ENCODE measurements around the gene ADCY10. TPM values are rescaled to one million over a fixed set of nuclear protein-coding genes. Genes with fewer than 3 reads are reported as not detected.

The ADCY10 gene
- total RNA-seq, 3 donors from 2014 or later (not counting 1 experiment from before 2014, with no cell fraction given) = 0.42 to 1.00 TPM; not detected in 1

DNA sequence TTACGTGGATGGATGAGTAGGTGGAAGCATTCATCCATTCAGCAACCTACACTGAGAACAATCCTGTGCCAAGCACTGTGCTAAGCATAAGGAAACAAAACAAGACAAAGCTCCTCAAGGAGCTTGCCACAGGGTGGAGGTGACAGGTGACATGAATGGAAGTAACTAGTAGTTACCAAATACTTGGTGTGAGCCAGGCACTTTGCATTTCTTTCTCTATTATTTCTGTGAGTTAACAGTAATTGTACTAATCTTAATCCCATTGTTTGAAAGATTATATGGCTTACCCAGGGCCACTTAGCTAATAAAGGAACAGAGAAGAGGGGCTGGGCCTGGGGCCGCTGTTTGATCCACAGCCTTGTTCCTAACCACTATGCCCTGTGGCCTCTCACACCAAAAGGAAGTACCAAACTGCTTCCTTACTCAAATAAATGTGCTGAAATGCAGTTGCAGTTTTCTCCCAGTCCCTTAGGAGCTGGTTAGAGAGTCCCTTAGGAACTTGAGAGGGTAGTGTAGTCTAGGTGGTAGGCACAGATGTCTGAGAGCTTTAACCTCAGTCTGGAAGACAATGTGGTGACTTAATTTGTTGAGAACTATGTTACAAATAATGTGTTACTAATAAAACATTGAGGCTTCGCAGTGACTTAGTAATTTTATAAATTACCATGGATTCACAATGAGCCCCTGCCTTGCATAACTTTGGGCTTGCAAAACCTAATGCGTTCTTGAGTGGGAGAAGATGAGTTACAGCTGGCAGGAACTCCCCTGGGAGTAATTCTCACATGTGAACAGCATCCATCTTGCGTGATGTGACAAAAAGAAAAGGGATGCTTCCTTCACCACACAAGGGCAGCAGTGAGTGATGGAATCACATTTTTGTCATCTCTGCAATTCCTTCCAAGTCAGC, 122.4 kb downstream of the ADCY10 start:
- no peaks in the 10 kb centered on the region for H3K27me3 Mint-ChIP-seq (ENCODE audit: low read depth in 2 of 2)
- ATAC-seq = no peak
- no peaks in the 10 kb centered on the region for H3K36me3 ChIP-seq (ENCODE audit: control insufficient read depth, insufficient read depth, low read length)
- no peaks in the 10 kb centered on the region for H3K9me3 ChIP-seq (ENCODE audit: control insufficient read depth, insufficient read depth, low read length)
- H3K9me3 Mint-ChIP-seq = no peaks in the 10 kb centered on the region
- H3K36me3 Mint-ChIP-seq = no peaks in the 10 kb centered on the region
- no peaks in the 10 kb centered on the region for H3K4me1 Mint-ChIP-seq
- TF ChIP-seq, protein P1, sequence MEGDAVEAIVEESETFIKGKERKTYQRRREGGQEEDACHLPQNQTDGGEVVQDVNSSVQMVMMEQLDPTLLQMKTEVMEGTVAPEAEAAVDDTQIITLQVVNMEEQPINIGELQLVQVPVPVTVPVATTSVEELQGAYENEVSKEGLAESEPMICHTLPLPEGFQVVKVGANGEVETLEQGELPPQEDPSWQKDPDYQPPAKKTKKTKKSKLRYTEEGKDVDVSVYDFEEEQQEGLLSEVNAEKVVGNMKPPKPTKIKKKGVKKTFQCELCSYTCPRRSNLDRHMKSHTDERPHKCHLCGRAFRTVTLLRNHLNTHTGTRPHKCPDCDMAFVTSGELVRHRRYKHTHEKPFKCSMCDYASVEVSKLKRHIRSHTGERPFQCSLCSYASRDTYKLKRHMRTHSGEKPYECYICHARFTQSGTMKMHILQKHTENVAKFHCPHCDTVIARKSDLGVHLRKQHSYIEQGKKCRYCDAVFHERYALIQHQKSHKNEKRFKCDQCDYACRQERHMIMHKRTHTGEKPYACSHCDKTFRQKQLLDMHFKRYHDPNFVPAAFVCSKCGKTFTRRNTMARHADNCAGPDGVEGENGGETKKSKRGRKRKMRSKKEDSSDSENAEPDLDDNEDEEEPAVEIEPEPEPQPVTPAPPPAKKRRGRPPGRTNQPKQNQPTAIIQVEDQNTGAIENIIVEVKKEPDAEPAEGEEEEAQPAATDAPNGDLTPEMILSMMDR (IDR thresholded peaks at IDR 0.05) = no peak
- no peak overlapping the region for H3K27ac Mint-ChIP-seq
- DNase-seq = no peak
- no peak overlapping the region for H3K27ac ChIP-seq (ENCODE audit: low read length)
- WGBS (ENCODE audit: insufficient coverage) = 82% methylated on average over 3 of the region's 5 CpGs
- H3K27me3 ChIP-seq (ENCODE audit: control insufficient read depth, insufficient read depth, low read length) = no peaks in the 10 kb centered on the region
- no peak overlapping the region for H3K4me3 Mint-ChIP-seq
- no peak overlapping the region for H3K4me3 ChIP-seq (ENCODE audit: low read length)
- intact Hi-C loops (cut with micrococcal nuclease) = no loop called here
- H3K4me1 ChIP-seq (ENCODE audit: control insufficient read depth, insufficient read depth, low read length) = no peaks in the 10 kb centered on the region

DNA sequence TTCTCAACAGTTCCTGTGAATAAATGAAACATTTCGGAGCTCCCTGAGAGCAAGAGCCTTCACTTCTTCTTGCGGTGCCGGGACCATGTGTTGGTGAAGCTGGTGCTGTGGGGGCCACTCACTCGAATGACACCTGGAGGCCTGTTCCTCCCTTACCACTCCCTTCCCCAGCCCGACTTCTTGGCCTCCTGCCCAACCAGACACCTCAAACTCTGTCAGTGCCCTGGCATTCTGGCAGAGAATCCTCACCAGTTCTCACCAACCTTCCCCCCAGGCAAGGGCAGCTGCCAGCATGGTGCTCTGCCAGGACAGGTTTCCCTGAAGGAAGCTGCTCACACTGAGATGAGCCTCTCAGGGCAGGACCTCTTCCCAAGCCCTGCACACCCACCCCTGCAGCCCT, 123.8 kb downstream of the ADCY10 start:
- Histone ChIP-seq H3K9me3 (ENCODE audit: control insufficient read depth, insufficient read depth, low read length) (no peaks in the 10 kb centered on the region), H3K36me3 (ENCODE audit: control insufficient read depth, insufficient read depth, low read length) (no peaks in the 10 kb centered on the region), H3K27ac (ENCODE audit: low read length) (no peak overlapping the region), H3K4me3 (ENCODE audit: low read length) (no peak overlapping the region), H3K27me3 (ENCODE audit: control insufficient read depth, insufficient read depth, low read length) (no peaks in the 10 kb centered on the region), H3K4me1 (ENCODE audit: control insufficient read depth, insufficient read depth, low read length) (no peaks in the 10 kb centered on the region)
- H3K27me3 Mint-ChIP-seq (ENCODE audit: low read depth in 2 of 2) = peaks cover 1 to 3% of the 10 kb centered on the region in 2 donors
- peaks cover 0 to 3% of the 10 kb centered on the region in 2 donors for H3K4me1 Mint-ChIP-seq
- ATAC-seq (no peak), DNase-seq (no peak)
- H3K27ac Mint-ChIP-seq = no peak overlapping the region
- H3K36me3 Mint-ChIP-seq = no peaks in the 10 kb centered on the region
- 70% methylated on average over 5 of the region's 5 CpGs for WGBS (ENCODE audit: insufficient coverage)
- intact Hi-C loops (cut with micrococcal nuclease) = no loop called here
- H3K9me3 Mint-ChIP-seq = no peaks in the 10 kb centered on the region
- TF ChIP-seq, protein P1 (IDR thresholded peaks at IDR 0.05) = no peak
- H3K4me3 Mint-ChIP-seq = no peak overlapping the region

DNA sequence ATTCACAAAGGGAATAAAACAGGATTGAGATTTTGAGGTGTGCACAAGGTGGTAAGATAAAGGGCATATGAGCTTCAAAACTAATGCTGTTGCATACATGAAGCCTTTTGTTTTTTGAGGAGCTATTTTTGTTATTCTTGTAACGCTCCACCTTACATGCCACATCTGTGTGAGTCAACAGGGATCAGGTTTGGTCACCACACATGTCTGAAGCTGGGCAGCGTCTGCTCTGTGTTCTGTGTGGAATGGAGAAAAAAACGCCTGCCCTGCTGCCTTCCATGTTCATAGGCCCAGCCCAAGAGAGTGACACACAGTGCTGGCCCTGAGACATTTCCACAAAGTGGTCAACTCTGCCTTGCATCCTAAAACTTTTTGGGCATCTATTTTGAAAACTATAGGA, 124.4 kb downstream of the ADCY10 start:
- 89% methylated on average over 3 of the region's 3 CpGs for WGBS (ENCODE audit: insufficient coverage)
- H3K36me3 ChIP-seq (ENCODE audit: control insufficient read depth, insufficient read depth, low read length) = no peaks in the 10 kb centered on the region

More for the DNA sequence above, 124.4 kb downstream of the ADCY10 start:
- H3K4me3 ChIP-seq (ENCODE audit: low read length) = no peak overlapping the region
- H3K27me3 ChIP-seq (ENCODE audit: control insufficient read depth, insufficient read depth, low read length) = no peaks in the 10 kb centered on the region
- H3K4me3 Mint-ChIP-seq = no peak overlapping the region
- H3K36me3 Mint-ChIP-seq = no peaks in the 10 kb centered on the region
- no peaks in the 10 kb centered on the region for H3K9me3 Mint-ChIP-seq
- peaks cover 0 to 5% of the 10 kb centered on the region in 2 donors for H3K4me1 Mint-ChIP-seq
- DNase-seq = no peak
- ATAC-seq = no peak
- no peak overlapping the region for H3K27ac Mint-ChIP-seq
- no peak overlapping the region for H3K27ac ChIP-seq (ENCODE audit: low read length)
- intact Hi-C loops (cut with micrococcal nuclease) = no loop called here
- TF ChIP-seq, protein P1 (IDR thresholded peaks at IDR 0.05) = no peak
- peaks cover 3 to 6% of the 10 kb centered on the region in 2 donors for H3K27me3 Mint-ChIP-seq (ENCODE audit: low read depth in 2 of 2)
- no peaks in the 10 kb centered on the region for H3K4me1 ChIP-seq (ENCODE audit: control insufficient read depth, insufficient read depth, low read length)
- no peaks in the 10 kb centered on the region for H3K9me3 ChIP-seq (ENCODE audit: control insufficient read depth, insufficient read depth, low read length)

All from natural killer cell (primary cell).